Peyer's patch (tissue), 4 donors: ENCODE results near the gene SLC35B4. TPM values are rescaled to one million over a fixed set of nuclear protein-coding genes. Genes with fewer than 3 reads are reported as not detected.
A peak's percentile ranks its signal among the peaks of the same experiment; 100 is the strongest.

Experiments
- DNase-seq, 3 donors: peaks; one replicate each; pipeline ENCODE4 v3.0.0-alpha.2; 2017 to 2019
- H3K27ac ChIP-seq, 4 donors: fragments of 200-600 bp; sonication (generic); one replicate each; pipeline ENCODE4 v1.5.1; 2016 to 2019
- H3K27me3 ChIP-seq, 2 donors: fragments of 200-600 bp; sonication (generic); one replicate each; pipeline ENCODE4 v1.5.1; 2019
- H3K36me3 ChIP-seq, 3 donors: fragments of 200-600 bp; sonication (generic); one replicate each; pipeline ENCODE4 v1.5.1; 2016 to 2019
- H3K4me1 ChIP-seq, 4 donors: fragments of 200-600 bp; sonication (generic); one replicate each; pipeline ENCODE4 v1.5.1; 2016 to 2019
- H3K4me3 ChIP-seq, 4 donors: fragments of 200-600 bp; sonication (generic); 1 replicate in 3 of 4; 2 replicates in 1 of 4; pipeline ENCODE4 v1.5.1; 2016 to 2019; ENCODE audit warnings: mild to moderate bottlenecking in 1 of 4
- H3K9me3 ChIP-seq, 4 donors: fragments of 200-600 bp; sonication (generic); one replicate each; pipeline ENCODE4 v1.5.1; 2016 to 2019; ENCODE audit warnings: mild to moderate bottlenecking in 1 of 4
- POLR2A ChIP-seq, 2 donors: fragments of 450-650 bp; IDR thresholded peaks; one replicate each; pipeline ENCODE4 v1.5.1; 2017; ENCODE audit warnings: antibody characterized with exemption in 2 of 2, mild to moderate bottlenecking in 2 of 2, moderate library complexity in 2 of 2
- total RNA-seq, 4 donors: library from RNA; depleted of rRNA; stranded (reverse); fragments of >200 nt; gene quantifications; one replicate each; pipeline ENCODE4 v1.1.0, GENCODE V29; 2016
- TF ChIP-seq, protein P1 (sequence below), 6 experiments: fragments of 450-650 bp in 4 of 6; fragments of 200-600 bp in 2 of 6; sonication (generic) in 1 of 6; IDR thresholded peaks; one replicate each; pipeline ENCODE4 v1.5.1; 2017 to 2019; ENCODE audit warnings: antibody characterized with exemption in 6 of 6, mild to moderate bottlenecking in 3 of 6, moderate library complexity in 1 of 6

The SLC35B4 gene
- total RNA-seq, 4 donors from 2014 or later: 5.6 to 12.8 (median 9.6) TPM

DNA sequence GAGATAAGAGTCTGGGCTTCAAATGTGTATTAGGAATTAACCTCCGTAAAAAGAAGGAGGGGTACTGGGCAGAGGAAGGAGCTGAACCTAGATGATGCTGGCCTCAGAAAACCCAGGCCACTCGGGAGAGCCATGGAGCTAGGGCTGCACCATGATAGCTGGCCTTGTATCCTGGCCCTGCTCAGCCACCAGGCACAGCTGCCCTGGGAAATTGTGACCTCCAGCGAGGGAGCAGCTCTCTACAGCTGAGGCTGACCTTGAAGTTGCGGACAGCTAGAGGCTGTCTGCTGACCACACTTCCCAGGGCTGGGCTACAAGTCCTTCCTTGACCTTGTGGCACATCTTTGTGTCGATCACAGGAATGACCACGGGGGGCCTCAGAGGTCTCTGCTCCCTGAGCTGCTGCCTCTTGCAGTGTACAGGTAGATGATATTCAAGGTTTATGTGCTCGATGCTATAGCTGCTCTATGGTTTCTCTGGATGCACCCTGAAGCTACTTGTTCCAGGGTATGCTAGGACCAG lies 38.3 kb upstream of the SLC35B4 start:
- Histone ChIP-seq H3K36me3 (no peaks in the 10 kb centered on the region), H3K4me1 (peaks cover 0 to 17% (median 0%) of the 10 kb centered on the region in 4 donors), H3K9me3 (no peaks in the 10 kb centered on the region), H3K27ac (peak overlapping the region in 1 of 4 donors; percentile 72), H3K4me3 (no peak overlapping the region), H3K27me3 (no peaks in the 10 kb centered on the region)
- TF ChIP-seq, protein P1, sequence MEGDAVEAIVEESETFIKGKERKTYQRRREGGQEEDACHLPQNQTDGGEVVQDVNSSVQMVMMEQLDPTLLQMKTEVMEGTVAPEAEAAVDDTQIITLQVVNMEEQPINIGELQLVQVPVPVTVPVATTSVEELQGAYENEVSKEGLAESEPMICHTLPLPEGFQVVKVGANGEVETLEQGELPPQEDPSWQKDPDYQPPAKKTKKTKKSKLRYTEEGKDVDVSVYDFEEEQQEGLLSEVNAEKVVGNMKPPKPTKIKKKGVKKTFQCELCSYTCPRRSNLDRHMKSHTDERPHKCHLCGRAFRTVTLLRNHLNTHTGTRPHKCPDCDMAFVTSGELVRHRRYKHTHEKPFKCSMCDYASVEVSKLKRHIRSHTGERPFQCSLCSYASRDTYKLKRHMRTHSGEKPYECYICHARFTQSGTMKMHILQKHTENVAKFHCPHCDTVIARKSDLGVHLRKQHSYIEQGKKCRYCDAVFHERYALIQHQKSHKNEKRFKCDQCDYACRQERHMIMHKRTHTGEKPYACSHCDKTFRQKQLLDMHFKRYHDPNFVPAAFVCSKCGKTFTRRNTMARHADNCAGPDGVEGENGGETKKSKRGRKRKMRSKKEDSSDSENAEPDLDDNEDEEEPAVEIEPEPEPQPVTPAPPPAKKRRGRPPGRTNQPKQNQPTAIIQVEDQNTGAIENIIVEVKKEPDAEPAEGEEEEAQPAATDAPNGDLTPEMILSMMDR (IDR thresholded peaks at IDR 0.05): no peak
- no peak for TF ChIP-seq POLR2A (IDR thresholded peaks at IDR 0.05)
- DNase-seq: no peak

DNA sequence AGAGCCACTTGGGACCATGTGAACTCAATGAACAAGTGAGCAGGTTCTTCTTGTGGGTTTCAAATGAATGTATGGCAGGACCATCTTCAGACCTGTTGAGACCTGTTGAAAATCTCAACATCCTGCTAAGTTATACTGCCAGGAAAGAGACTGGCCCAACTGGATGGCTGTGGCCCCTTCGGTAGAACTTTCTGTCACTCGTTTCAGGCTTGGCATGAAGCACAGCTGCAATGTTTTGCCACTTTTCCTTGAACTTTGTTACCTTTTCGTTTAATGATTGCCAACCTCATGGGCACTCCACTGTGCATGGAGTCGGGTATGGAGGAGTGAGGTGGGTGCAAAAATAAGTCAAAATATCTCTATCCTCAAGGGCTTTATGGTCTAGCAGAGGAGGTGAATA lies 36.7 kb upstream of the SLC35B4 start:
- Histone ChIP-seq H3K36me3 (no peaks in the 10 kb centered on the region), H3K27me3 (no peaks in the 10 kb centered on the region), H3K4me1 (peaks cover 0 to 17% (median 0%) of the 10 kb centered on the region in 4 donors), H3K27ac (peak overlapping the region in 1 of 4 donors; percentile 39), H3K4me3 (peak overlapping the region in 1 of 4 donors; percentile 8), H3K9me3 (no peaks in the 10 kb centered on the region)
- no peak for TF ChIP-seq POLR2A (IDR thresholded peaks at IDR 0.05)
- TF ChIP-seq, protein P1 (IDR thresholded peaks at IDR 0.05): no peak
- DNase-seq: no peak

DNA sequence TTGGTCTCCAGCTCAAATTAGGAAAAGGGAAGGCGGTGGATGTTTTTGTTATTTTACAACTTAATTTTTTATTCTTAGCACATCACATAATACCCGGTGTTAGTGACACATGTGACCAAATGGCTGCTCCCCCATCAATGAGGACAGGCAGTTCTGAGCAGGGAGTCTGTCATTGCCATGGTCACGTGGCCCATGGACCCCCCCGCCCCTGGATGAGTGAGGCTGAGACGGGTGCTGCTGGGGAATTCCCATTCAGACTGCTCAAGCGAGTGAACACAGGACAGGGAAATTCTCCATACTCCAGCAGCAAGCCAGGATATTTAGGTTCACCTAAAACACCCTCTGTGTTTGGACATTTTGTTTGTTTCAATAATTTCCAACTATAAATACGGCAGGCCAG lies 34.7 kb upstream of the SLC35B4 start:
- H3K27me3 ChIP-seq: no peaks in the 10 kb centered on the region
- TF ChIP-seq, protein P1 (IDR thresholded peaks at IDR 0.05): no peak
- TF ChIP-seq POLR2A (IDR thresholded peaks at IDR 0.05): no peak
- H3K27ac ChIP-seq: no peak overlapping the region
- H3K36me3 ChIP-seq: no peaks in the 10 kb centered on the region
- no peak for DNase-seq
- H3K4me1 ChIP-seq: peaks cover 0 to 13% (median 0%) of the 10 kb centered on the region in 4 donors
- H3K9me3 ChIP-seq: no peaks in the 10 kb centered on the region
- no peak overlapping the region for H3K4me3 ChIP-seq

DNA sequence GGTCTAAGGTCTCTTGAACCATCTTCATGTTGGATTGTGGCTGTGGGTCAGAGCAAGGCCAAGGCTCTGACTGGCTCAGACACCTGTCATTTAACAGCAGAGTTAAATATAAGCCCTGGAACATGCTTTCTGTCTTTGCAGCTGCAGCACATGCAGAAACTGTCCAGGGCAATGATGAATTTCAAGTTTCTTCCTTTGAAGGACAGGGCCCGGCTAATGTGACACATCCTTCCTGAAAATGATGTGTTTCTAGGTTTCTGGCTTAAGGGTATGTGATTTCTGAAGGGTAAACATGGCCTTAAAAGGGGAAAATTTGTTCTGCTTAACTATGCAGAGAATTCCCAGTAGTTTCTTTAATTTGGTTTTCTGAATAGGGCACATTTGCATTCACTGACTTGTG lies 34.0 kb upstream of the SLC35B4 start:
- no peak for DNase-seq
- Histone ChIP-seq H3K27ac (no peak overlapping the region), H3K36me3 (no peaks in the 10 kb centered on the region)

DNA sequence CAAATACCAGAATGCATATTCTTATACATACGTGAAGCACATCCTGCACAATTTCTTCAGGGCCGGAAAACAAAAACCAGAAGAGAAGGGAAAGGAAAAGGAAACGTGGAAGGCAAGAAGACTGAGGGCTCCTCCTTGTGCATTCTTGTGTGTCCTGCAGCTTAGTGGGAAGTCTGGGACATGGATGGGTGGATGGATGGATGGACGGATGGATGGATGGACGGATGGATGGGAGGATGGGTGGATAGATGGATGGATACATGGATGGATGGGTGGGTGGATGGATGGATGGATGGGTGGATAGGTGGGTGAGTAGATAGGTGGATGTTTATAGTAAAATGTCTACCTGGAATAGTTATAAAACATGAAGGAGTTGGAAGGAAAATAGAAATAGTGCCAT lies 30.8 kb upstream of the SLC35B4 start:
- Histone ChIP-seq H3K9me3 (no peaks in the 10 kb centered on the region), H3K27ac (no peak overlapping the region), H3K27me3 (no peaks in the 10 kb centered on the region), H3K36me3 (no peaks in the 10 kb centered on the region), H3K4me1 (no peaks in the 10 kb centered on the region), H3K4me3 (no peak overlapping the region)
- DNase-seq: no peak
- TF ChIP-seq POLR2A (IDR thresholded peaks at IDR 0.05): no peak
- TF ChIP-seq, protein P1 (IDR thresholded peaks at IDR 0.05): no peak

More for the DNA sequence above, 34.0 kb upstream of the SLC35B4 start:
- Histone ChIP-seq H3K27me3 (no peaks in the 10 kb centered on the region), H3K9me3 (no peaks in the 10 kb centered on the region), H3K4me1 (peaks cover 0 to 5% (median 0%) of the 10 kb centered on the region in 4 donors), H3K4me3 (no peak overlapping the region)
- no peak for TF ChIP-seq POLR2A (IDR thresholded peaks at IDR 0.05)

DNA sequence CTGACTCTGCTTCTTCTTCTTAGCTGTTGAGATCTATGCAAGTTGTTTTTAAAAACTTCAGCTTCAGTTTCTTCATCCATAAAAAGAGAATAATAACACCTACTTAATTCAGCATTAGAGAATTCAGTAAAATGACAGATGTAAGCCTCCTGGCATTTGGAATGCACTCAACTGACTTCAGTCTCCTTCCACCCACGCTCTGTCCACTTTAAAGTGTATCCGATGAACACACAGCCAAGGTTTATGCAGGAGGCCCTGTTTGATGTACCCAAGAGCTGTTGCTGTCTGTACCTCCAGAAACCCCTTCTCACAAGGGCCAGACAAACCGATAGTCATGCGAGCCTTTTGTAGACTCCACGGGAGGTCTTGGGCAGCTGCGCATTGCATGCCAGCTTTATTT lies 27.1 kb upstream of the SLC35B4 start:
- Histone ChIP-seq H3K27ac (no peak overlapping the region), H3K9me3 (no peaks in the 10 kb centered on the region), H3K4me3 (no peak overlapping the region), H3K4me1 (no peaks in the 10 kb centered on the region), H3K27me3 (no peaks in the 10 kb centered on the region), H3K36me3 (no peaks in the 10 kb centered on the region)
- no peak for TF ChIP-seq POLR2A (IDR thresholded peaks at IDR 0.05)
- TF ChIP-seq, protein P1 (IDR thresholded peaks at IDR 0.05): no peak
- DNase-seq: no peak
